CD8-positive, alpha-beta memory T cell (primary cell): ENCODE results near the gene TFEC. TPM values are rescaled to one million over a fixed set of nuclear protein-coding genes. Genes with fewer than 3 reads are reported as not detected.
"Not testable (repeated sequence)": the region's sequence is repeated elsewhere in the genome, so short reads cannot be mapped to it uniquely, and the experiment has no call there.

Experiments used
- CTCF ChIA-PET: fragments of 350-600 bp; sonication (Branson Sonifier 250); formaldehyde crosslinking; loops from one replicate; lab custom pipeline; 2021; ENCODE audit warnings: antibody characterized with exemption; lab: Charles Lee
- POLR2A ChIA-PET: fragments of 350-600 bp; sonication (Branson Sonifier 250); formaldehyde crosslinking; loops from one replicate; lab custom pipeline; 2021; ENCODE audit warnings: antibody characterized with exemption; lab: Charles Lee
- DNase-seq, 5 donors: peaks; one replicate each; pipeline versions ENCODE4 v3.0.0 to v3.0.0-alpha.2; 2020 to 2022; ENCODE audit warnings: mixed read lengths in 1 of 5
- H3K27ac ChIP-seq: one replicate; pipeline ENCODE4 v1.7.0; 2013; ENCODE audit warnings: low read depth, mild to moderate bottlenecking, low read length, moderate library complexity
- H3K27me3 ChIP-seq: 2 replicates; pipeline ENCODE4 v1.7.0; 2013; ENCODE audit warnings: low read length, mild to moderate bottlenecking; ENCODE audit not compliant: insufficient read depth, poor library complexity, severe bottlenecking
- H3K36me3 ChIP-seq: 2 replicates; pipeline ENCODE4 v1.7.0; 2013; ENCODE audit warnings: mild to moderate bottlenecking, low read length, moderate library complexity; ENCODE audit not compliant: insufficient read depth
- H3K4me1 ChIP-seq: 2 replicates; pipeline ENCODE4 v1.7.0; 2013; ENCODE audit warnings: mild to moderate bottlenecking, low read length, moderate library complexity; ENCODE audit not compliant: insufficient read depth
- H3K4me3 ChIP-seq: 2 replicates; pipeline ENCODE4 v1.7.0; 2013; ENCODE audit warnings: mild to moderate bottlenecking, low read length
- H3K9me3 ChIP-seq: 2 replicates; pipeline ENCODE4 v1.7.0; 2013; ENCODE audit warnings: mild to moderate bottlenecking, low read length
- H3K27ac Mint-ChIP-seq, 8 donors: one replicate each; pipeline ENCODE4 v1.8.0; 2020 to 2021; ENCODE audit warnings: mixed read lengths in 8 of 8, mild to moderate bottlenecking in 6 of 8, inconsistent platforms in 3 of 8, moderate library complexity in 3 of 8
- H3K27me3 Mint-ChIP-seq, 2 donors: one replicate each; pipeline ENCODE4 v1.8.0; 2020 to 2021; ENCODE audit warnings: mixed read lengths in 2 of 2, mild to moderate bottlenecking in 1 of 2, moderate library complexity in 1 of 2
- H3K36me3 Mint-ChIP-seq, 3 donors: one replicate each; pipeline ENCODE4 v1.8.0; 2020 to 2021; ENCODE audit warnings: mixed read lengths in 3 of 3, inconsistent platforms in 1 of 3, mild to moderate bottlenecking in 1 of 3
- H3K4me1 Mint-ChIP-seq, 3 donors: one replicate each; pipeline ENCODE4 v1.8.0; 2020 to 2021; ENCODE audit warnings: mixed read lengths in 3 of 3, inconsistent platforms in 1 of 3, mild to moderate bottlenecking in 1 of 3
- H3K4me3 Mint-ChIP-seq, 7 donors: one replicate each; pipeline ENCODE4 v1.8.0; 2020 to 2021; ENCODE audit warnings: mixed read lengths in 7 of 7, mild to moderate bottlenecking in 6 of 7, moderate library complexity in 4 of 7, inconsistent platforms in 2 of 7
- H3K9me3 Mint-ChIP-seq, 5 donors: one replicate each; pipeline ENCODE4 v1.8.0; 2020 to 2022; ENCODE audit warnings: mixed read lengths in 5 of 5, mild to moderate bottlenecking in 3 of 5, moderate library complexity in 2 of 5, inconsistent platforms in 1 of 5
- polyA plus RNA-seq: library from polyadenylated mRNA; unstranded; fragments of 300-500 nt; fragmentation: Illumina TruSeq; gene quantifications from one replicate; pipeline ENCODE4 v1.2.3, GENCODE V29; 2021
- total RNA-seq, 2 experiments: library from RNA; stranded (reverse); gene quantifications; one replicate each; pipeline ENCODE4 v1.2.3, GENCODE V29; 2021

TFEC gene, protein sequence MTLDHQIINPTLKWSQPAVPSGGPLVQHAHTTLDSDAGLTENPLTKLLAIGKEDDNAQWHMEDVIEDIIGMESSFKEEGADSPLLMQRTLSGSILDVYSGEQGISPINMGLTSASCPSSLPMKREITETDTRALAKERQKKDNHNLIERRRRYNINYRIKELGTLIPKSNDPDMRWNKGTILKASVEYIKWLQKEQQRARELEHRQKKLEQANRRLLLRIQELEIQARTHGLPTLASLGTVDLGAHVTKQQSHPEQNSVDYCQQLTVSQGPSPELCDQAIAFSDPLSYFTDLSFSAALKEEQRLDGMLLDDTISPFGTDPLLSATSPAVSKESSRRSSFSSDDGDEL
- total RNA-seq = under 1 TPM; 0.35 to 0.39 TPM
- polyA plus RNA-seq = not detected

DNA sequence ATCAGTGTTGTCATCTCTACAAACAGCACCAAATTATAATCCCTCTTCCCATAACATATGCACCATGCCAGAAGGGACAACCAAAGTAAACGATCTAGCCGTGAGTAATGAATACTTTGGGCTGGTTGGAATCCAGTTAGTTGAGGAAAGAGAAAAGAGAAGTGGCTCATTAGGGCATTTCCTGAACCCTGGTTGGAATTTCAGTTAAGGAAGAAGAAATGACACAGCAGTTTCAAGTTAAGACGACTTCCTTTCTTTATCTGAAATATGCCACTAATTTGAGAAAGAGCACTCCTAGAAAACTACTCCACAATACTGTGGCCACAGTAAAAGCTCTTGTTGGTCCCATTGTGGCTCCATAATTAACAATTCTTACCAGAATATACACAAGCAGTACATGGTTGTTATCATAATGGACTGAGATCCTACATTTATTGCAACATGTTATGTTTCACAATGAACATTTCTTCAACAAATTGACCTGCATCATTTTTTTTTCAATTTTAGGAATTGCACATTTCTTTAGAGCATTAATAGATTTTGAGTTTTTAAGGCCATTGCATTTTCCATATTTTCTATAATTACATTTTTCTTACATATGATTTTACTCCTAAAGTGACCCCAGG lies at the start of gene TFEC:
TSS of gene TFEC (minus strand) at position 113 of the 626 bp plus-strand sequence. CDS start 46,322 bp downstream, outside the sequence.
- Mint-ChIP-seq H3K27ac (no peak within 1 kb of the TSS), H3K4me1 (no peaks in the 10 kb centered on the region), H3K27me3 (peaks cover 1 to 4% of the 10 kb centered on the region in 2 donors), H3K4me3 (no peak within 1 kb of the TSS), H3K9me3 (peaks cover 0 to 3% (median 0%) of the 10 kb centered on the region in 5 donors), H3K36me3 (no peaks in the 10 kb centered on the region)
- ChIA-PET POLR2A (no interaction called here), CTCF (no interaction called here)
- no peak within 1 kb of the TSS for H3K27ac ChIP-seq
- H3K27me3 ChIP-seq = no peaks in the 10 kb centered on the region
- H3K4me1 ChIP-seq = no peaks in the 10 kb centered on the region
- H3K4me3 ChIP-seq = no peak within 1 kb of the TSS
- H3K36me3 ChIP-seq = no peaks in the 10 kb centered on the region
- H3K9me3 ChIP-seq = no peaks in the 10 kb centered on the region
- DNase-seq = no peak

DNA sequence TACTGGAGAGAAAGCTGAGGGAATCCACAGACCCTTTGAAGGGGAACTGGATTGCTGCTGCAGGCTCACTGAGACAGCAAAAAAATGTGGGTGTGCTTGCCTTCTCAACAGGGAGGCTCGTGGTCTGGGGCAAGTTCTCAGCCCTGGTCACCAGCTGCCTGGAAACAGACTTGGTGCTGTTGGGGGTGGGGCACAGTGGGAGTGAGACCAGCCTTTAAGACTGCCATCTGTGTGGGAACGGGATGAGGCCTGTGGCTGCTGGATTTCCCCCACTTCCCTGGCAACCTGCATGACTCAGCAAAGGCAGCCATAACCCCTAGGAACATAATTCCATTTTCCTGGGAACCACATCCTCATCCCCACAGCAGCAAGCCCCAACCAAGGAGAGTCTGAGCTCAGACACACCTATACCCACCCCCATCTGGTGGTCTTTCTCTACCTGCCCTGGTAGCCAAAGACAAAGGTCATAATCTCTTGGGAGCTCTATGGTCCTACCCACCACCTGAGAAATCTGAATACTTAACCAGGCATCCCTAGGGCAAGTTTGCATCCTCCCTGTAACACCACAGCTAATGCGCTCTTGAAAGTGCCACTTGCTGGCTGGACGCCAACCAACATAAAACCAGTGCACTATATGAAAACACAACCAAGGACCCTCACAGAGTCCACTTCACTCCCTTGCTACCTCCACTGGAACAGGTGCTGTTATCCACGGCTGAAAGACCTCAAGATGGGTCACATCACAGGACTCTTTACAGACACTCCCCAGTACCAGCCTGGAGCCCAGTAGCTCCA lies 45.0 kb upstream of the TFEC start:
- no peaks in the 10 kb centered on the region for H3K27me3 ChIP-seq
- POLR2A ChIA-PET = no interaction called here
- H3K27ac ChIP-seq = no peak overlapping the region
- Mint-ChIP-seq H3K27ac (no peak overlapping the region), H3K9me3 (peaks cover 0 to 2% (median 0%) of the 10 kb centered on the region in 5 donors), H3K36me3 (no peaks in the 10 kb centered on the region), H3K4me3 (no peak overlapping the region), H3K4me1 (no peaks in the 10 kb centered on the region), H3K27me3 (peaks cover 0 to 3% of the 10 kb centered on the region in 2 donors)
- DNase-seq = no peak
- no peaks in the 10 kb centered on the region for H3K4me1 ChIP-seq
- CTCF ChIA-PET = no interaction called here
- H3K9me3 ChIP-seq = no peaks in the 10 kb centered on the region
- no peak overlapping the region for H3K4me3 ChIP-seq
- no peaks in the 10 kb centered on the region for H3K36me3 ChIP-seq

DNA sequence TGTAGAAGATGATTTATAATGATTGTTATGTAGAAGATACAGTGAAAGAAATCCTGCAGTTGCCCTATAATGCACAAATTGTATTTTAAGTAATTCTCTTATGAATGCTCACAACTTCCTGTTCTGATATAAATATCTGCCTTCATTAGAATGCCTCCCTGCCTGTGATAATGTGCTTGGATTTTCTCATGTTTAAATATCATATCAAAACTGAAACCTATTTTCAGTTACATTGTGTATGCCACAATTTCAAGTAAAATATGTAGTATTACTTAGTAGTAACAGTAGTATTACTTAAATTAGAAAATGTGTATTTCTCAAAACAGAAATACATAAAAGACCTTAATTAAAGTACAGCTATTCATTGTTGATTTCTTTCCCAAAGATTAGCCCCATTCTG lies 41.1 kb upstream of the TFEC start:
- H3K9me3 Mint-ChIP-seq = no peaks in the 10 kb centered on the region

DNA sequence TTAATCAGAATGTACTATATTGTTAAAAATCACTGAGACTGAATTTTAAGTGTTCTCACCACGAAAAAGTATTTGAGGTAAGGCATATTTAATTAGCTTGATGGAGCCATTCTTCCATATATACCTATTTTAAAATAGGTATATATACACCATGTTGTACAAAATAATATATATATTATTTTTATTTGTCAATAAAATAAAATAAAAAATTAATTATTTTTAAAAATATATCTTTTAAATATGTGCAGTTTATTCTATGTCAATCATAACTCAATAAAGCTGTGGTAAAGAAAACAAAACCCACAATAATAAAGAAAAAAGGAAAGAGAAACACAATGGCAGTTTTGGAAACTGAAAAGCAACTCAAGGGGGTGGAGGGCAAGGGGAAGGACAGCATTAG lies 33.6 kb upstream of the TFEC start:
- Mint-ChIP-seq H3K36me3 (no peaks in the 10 kb centered on the region), H3K27me3 (peaks cover 3% of the 10 kb centered on the region in 2 donors), H3K4me1 (no peaks in the 10 kb centered on the region), H3K9me3 (peaks cover 0 to 4% (median 0%) of the 10 kb centered on the region in 5 donors), H3K27ac (no peak overlapping the region), H3K4me3 (no peak overlapping the region)
- Histone ChIP-seq H3K4me3 (no peak overlapping the region), H3K27ac (no peak overlapping the region), H3K27me3 (no peaks in the 10 kb centered on the region), H3K36me3 (no peaks in the 10 kb centered on the region), H3K4me1 (no peaks in the 10 kb centered on the region), H3K9me3 (no peaks in the 10 kb centered on the region)
- DNase-seq = no peak
- POLR2A ChIA-PET = no interaction called here
- CTCF ChIA-PET = no interaction called here

More for the DNA sequence above, 41.1 kb upstream of the TFEC start:
- Histone ChIP-seq H3K27ac (no peak overlapping the region), H3K9me3 (no peaks in the 10 kb centered on the region), H3K27me3 (no peaks in the 10 kb centered on the region), H3K4me3 (no peak overlapping the region), H3K36me3 (no peaks in the 10 kb centered on the region), H3K4me1 (no peaks in the 10 kb centered on the region)
- CTCF ChIA-PET = no interaction called here
- Mint-ChIP-seq H3K4me1 (no peaks in the 10 kb centered on the region), H3K36me3 (no peaks in the 10 kb centered on the region), H3K27me3 (peaks cover 3 to 6% of the 10 kb centered on the region in 2 donors), H3K4me3 (no peak overlapping the region), H3K27ac (no peak overlapping the region)
- POLR2A ChIA-PET = no interaction called here
- DNase-seq = no peak

DNA sequence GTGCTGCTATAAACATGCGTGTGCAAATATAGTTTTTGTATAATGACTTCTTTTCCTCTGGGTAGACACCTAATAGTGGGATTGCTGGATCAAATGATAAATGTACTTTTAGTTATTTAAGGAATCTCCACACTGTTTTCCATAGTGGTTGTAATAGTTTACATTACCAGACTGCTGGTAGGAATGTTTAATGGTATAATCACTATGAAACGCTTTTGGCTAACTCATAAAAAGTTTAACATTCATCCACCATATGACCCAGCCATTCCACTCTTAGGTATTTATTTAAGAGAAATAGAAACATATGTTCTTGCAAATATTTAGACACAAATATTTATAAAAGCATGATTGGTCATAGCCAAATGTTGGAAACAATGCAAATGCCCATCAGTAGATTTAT lies 32.1 kb upstream of the TFEC start:
- Mint-ChIP-seq H3K4me3 (no peak overlapping the region), H3K9me3 (peaks cover 0 to 4% (median 0%) of the 10 kb centered on the region in 5 donors), H3K27ac (no peak overlapping the region), H3K36me3 (no peaks in the 10 kb centered on the region), H3K4me1 (no peaks in the 10 kb centered on the region), H3K27me3 (peaks cover under 1 to 2% of the 10 kb centered on the region in 2 donors)
- Histone ChIP-seq H3K4me3 (no peak overlapping the region), H3K36me3 (no peaks in the 10 kb centered on the region), H3K4me1 (no peaks in the 10 kb centered on the region), H3K27me3 (no peaks in the 10 kb centered on the region), H3K27ac (no peak overlapping the region), H3K9me3 (no peaks in the 10 kb centered on the region)
- ChIA-PET POLR2A (no interaction called here), CTCF (no interaction called here)
- no peak for DNase-seq

DNA sequence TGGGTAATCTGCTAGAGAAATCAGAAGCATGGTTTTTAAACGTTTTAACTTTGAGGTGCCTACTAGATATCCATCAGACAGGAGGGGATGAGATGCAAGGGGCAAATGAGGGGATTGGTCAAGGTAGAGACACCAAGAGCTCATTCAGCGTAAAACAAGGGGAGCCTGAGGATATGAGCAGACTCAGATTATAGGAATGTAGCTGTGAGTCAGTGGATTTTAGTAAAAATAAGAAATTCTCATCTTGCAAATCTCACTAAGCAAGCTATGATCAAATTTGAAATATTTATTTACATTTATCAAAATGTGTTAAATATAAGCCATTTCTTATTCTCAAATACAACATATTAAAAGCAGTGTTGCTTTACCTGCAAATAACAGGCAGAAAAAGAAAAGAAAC lies 21.4 kb upstream of the TFEC start:
- Mint-ChIP-seq H3K27ac (no peak overlapping the region), H3K4me3 (no peak overlapping the region), H3K27me3 (peaks cover 0 to 2% of the 10 kb centered on the region in 2 donors), H3K9me3 (peaks cover 0 to 7% (median 5%) of the 10 kb centered on the region in 5 donors), H3K4me1 (no peaks in the 10 kb centered on the region), H3K36me3 (no peaks in the 10 kb centered on the region)
- no peaks in the 10 kb centered on the region for H3K27me3 ChIP-seq
- no peak overlapping the region for H3K4me3 ChIP-seq
- CTCF ChIA-PET = interaction anchor here (1.6 kb wide), 1 partner anchor 9 kb away, joined by 3 read pairs; no protein-coding TSS in a partner anchor
- no peaks in the 10 kb centered on the region for H3K36me3 ChIP-seq
- no peak overlapping the region for H3K27ac ChIP-seq
- DNase-seq = no peak
- no peaks in the 10 kb centered on the region for H3K4me1 ChIP-seq
- POLR2A ChIA-PET = no interaction called here
- no peaks in the 10 kb centered on the region for H3K9me3 ChIP-seq

DNA sequence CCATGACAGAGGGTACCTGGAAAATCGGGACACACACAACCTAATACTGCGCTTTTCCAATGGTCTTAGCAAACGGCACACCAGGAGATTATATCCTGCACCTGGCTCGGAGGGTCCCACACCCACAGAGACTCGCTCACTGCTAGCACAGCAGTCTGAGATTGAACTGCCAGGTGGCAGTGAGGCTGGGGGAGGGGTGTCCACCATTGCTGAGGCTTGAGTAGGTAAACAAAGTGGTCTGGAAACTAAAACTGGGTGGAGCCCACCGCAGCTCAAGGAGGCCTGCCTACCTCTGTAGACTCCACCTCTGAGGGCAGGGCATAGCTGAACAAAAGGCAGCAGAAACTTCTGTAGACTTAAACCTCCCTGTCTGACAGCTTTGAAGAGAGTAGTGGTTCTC lies 16.7 kb upstream of the TFEC start:
- H3K4me1 ChIP-seq, H3K9me3 Mint-ChIP-seq, H3K27me3 ChIP-seq, H3K4me3 Mint-ChIP-seq, H3K4me1 Mint-ChIP-seq, POLR2A ChIA-PET, H3K27me3 Mint-ChIP-seq, DNase-seq, H3K27ac Mint-ChIP-seq, CTCF ChIA-PET, H3K36me3 ChIP-seq, H3K9me3 ChIP-seq, H3K27ac ChIP-seq, H3K4me3 ChIP-seq, H3K36me3 Mint-ChIP-seq: not testable (repeated sequence)

DNA sequence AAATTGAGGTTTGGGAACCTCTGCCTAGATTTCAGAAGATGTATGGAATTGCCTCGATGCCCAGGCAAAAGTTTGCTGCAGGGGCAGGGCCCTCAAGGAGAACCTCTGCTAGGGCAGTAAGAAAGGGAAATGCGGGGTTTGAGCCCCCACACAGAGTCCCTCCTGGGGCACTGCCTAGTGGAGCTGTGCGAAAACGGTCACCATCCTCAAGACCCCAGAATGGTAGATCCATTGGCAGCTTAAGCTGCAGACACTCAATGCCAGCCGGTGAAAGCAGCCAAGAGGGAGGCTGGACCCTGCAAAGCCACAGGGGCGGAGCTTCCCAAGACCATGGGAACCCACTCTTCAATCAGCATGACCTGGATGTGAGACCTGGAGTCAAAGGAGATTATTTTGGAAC lies 15.0 kb upstream of the TFEC start:
- ChIA-PET POLR2A (no interaction called here), CTCF (no interaction called here)
- Mint-ChIP-seq H3K27me3 (no peaks in the 10 kb centered on the region), H3K4me3 (no peak overlapping the region), H3K4me1 (no peaks in the 10 kb centered on the region), H3K9me3 (peaks cover 0 to 8% (median 6%) of the 10 kb centered on the region in 5 donors), H3K27ac (no peak overlapping the region), H3K36me3 (no peaks in the 10 kb centered on the region)
- H3K9me3 ChIP-seq = no peaks in the 10 kb centered on the region
- H3K4me1 ChIP-seq = no peaks in the 10 kb centered on the region
- no peaks in the 10 kb centered on the region for H3K27me3 ChIP-seq
- H3K27ac ChIP-seq = no peak overlapping the region
- no peak overlapping the region for H3K4me3 ChIP-seq
- H3K36me3 ChIP-seq = no peaks in the 10 kb centered on the region
- no peak for DNase-seq
